Activated naive CD4-positive, alpha-beta T cell (primary cell): Measurements from ENCODE around the gene PET100.
"Not testable (repeated sequence)": the region's sequence is repeated elsewhere in the genome, so short reads cannot be mapped to it uniquely, and the experiment has no call there.

Experiments
- DNase-seq, 4 experiments: peaks; one replicate each; lab custom pipeline; 2025; lab: John Stamatoyannopoulos, UW

Gene PET100

DNA sequence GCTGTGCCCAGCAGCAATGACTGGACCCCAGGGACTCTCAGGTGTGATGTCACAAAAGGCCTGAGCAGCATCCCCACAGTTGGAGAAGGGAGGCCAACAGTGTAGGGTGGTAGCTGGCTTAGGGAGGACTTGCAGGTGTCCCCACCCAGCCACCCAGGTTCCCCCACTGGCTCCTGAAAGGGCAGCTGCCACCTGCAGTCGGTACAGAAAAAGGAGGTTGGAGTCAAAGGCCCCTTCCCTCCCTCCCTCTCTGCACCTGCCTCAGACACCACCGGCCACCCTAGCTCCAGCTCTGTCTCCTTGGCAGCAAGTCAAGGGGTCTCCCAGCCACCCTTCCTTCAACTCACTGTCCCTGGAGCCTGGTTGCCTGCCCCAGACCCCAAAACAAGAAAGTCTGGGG, 4.1 kb downstream of the PET100 start, which contains the start of gene PCP2:
Gene PCP2 (minus strand): TSS at position 22 of the 400 bp plus-strand sequence. CDS start 262 bp downstream, outside the sequence.
- DNase-seq: no peak

DNA sequence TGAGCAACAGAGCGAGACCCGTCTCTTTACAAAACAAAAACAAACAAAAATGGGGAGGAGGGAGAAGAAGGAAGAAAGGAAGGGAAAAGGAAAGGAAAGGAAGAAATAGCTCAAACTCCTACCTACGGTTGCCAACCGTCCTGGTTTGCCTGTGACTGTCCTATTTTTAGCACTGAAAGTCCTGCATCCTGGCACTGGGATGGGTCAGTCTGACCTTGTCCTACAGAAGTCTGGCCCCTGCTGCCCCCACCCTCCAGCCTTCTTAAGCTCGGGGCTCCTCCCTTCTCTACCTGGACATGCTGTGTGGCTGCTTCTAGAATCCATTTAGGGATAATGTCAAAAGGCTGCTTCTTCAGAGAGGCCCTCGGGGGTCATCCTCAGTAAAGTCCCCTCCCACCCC, 6.1 kb downstream of the PET100 start:
- DNase-seq: no peak

GRCh38 chr19:7636317-7636690, 6.7 kb downstream of the PET100 start:
- no peak for DNase-seq

DNA sequence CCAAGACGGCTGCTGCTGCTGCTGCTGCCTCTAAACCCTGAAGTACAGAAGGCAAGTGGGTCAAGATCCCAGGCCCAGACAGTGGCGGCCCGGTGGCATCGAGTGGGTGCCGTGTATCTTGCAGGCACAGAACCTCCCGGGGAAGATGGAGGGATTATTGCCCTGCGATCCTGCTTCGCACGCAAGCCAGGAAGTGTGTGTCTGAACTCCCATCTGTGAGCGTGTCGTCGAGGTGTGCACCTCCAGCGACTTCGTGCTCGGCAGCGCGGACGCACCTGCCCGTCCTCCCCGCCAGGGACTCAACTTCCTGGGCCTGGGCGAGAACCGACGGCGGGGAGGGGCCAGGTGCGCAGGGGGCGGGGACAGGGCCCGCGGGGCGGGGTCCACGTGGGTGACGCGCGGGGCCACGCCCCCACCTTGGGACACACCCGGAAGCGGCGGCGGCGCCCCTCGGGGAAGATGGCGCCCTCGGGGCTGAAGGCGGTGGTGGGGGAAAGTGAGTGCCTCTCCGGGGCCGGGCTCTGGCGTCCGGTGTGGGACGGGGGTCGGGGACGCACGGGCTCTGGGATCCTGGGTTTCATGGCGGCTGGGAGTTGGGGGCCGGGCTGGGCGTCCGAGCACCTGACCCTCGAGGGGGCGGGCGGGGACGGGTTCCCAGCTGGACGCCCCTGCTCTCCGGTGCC, 7.2 kb downstream of the PET100 start, which contains the start of gene STXBP2:
Gene STXBP2 (plus strand): TSS at position 420 of the 683 bp plus-strand sequence. CDS start 40 bp downstream, at position 460.
- peak; percentile 79 to 95 (median 88) for DNase-seq

- DNase-seq: no peak
Measured at GRCh38 chr19:7637374-7638256, 8.0 kb downstream of the PET100 start.

GRCh38 chr19:7638802-7639465, 9.3 kb downstream of the PET100 start:
- DNase-seq: no peak

DNA sequence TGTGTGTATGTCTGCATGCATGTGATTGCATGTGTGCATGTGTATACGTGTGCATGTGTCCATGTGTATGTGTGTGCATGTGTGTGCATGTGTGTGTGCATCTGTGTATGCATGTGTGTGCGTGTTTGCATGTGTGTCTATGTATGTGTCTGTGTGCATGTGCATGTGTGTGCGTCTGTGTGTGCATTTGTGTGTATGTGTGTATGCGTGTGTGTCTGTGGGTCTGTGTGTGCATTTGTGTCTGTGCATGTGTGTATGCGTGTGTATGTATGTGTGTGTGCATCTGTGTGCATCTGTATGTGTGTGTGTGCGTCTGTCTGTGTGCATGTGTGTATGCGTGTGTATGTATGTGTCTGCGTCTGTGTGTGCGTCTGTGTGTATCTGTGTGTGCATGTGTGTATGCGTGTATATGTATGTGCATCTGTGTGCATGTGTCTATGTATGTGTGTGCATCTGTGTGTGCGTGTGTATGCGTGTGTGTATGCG, 10.3 kb downstream of the PET100 start:
- no peak for DNase-seq

DNA sequence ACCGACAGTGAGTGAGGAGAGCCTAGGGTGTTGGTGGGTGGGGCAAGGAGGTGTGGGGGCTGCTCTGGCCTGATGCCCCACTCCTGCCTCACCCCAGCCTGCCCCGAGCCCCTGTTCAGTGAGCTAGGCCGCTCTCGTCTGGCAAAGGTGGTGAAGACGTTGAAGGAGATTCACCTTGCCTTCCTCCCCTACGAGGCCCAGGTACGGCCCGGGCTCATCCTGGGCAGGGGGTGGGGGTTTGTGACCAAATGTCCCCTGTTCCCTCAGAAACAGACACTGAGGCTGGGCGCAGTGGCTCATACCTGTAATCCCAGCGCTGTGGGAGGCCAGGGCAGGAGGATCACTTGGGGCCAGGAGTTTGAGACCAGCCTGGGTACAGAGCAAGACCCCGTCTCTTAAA, 11.2 kb downstream of the PET100 start:
- DNase-seq: no peak

- DNase-seq: no peak
Measured at GRCh38 chr19:7641290-7642276, 12.0 kb downstream of the PET100 start.

DNA sequence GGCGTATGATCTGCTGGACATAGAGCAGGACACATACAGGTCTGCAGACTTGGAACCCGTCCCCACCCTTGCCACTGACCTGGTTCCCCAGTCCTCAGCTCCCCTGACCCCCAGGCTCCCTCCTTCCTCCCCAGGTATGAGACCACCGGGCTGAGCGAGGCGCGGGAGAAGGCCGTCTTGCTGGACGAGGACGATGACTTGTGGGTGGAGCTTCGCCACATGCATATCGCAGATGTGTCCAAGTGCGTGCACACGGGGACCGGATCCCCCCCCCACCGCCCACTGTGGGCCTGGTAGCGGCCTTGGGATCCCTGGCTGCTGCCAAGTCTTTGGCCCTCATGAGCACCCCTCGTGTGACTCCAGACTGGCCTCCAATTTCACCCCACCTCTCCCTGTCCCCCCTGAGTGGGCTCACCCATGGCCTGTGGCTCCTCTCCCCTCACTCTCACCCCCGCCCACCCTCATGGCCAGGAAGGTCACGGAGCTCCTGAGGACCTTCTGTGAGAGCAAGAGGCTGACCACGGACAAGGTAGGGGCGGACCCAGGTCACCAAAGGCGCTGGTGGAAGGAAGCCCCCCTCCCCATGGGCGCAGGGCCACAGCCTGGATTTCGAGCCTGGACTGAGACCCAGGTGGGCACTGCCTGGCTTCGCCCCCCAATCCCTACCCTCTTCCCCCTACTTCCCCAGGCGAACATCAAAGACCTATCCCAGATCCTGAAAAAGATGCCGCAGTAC, 12.9 kb downstream of the PET100 start:
- no peak for DNase-seq

DNA sequence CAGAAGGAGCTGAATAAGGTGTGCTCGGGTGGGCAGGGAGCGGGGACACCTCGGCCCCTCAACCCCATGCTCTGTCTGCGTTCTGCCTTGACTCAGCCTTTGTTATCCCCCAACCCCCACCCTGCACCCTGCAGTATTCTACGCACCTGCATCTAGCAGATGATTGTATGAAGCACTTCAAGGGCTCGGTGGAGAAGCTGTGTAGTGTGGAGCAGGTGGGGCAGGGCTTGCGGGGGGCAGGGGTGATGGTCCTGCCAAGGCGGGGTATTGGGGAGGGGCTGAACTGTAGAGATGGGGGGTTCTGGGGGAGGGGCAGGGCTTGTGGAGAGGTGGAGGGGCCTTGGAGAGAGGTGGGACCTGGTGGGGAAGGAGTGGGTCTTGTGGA, 13.4 kb downstream of the PET100 start:
- no peak for DNase-seq

DNA sequence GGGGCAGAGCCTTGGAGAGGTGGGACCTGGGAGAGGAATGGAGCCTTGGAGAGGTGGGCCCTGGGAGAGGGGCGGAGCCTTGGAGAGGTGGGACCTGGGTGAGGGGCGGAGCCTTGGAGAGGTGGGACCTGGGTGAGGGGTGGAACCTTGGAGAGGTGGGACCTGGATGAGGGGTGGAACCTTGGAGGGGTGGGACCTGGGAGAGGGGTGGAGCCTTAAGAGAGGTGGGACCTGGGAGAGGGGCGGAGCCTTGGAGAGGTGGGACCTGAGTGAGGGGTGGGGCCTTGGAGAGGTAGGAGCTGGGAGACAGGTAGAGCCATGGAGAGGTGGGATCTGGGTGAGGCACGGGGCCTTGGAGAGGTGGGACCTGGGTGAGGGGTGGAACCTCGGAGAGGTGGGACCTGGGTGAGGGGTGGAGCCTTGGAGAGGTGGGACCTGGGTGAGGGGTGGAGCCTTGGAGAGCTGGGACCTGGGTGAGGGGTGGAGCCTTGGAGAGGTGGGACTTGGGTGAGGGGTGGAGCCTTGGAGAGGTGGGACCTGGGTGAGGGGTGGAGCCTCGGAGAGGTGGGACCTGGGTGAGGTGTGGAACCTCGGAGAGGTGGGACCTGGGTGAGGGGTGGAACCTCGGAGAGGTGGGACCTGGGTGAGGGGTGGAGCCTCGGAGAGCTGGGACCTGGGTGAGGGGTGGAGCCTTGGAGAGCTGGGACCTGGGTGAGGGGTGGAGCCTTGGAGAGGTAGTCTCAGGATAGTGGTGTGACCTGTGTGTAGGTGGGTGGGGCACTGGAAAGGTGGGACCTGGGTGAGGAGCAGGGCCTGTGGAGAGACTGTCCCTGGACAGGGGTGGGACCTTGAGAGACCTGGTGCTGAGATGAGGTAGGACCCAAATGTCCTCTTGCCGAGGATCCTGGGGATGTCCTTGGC, 14.3 kb downstream of the PET100 start:
- DNase-seq: not testable (repeated sequence)

GRCh38 chr19:7644550-7644877, 14.9 kb downstream of the PET100 start:
- no peak for DNase-seq

DNA sequence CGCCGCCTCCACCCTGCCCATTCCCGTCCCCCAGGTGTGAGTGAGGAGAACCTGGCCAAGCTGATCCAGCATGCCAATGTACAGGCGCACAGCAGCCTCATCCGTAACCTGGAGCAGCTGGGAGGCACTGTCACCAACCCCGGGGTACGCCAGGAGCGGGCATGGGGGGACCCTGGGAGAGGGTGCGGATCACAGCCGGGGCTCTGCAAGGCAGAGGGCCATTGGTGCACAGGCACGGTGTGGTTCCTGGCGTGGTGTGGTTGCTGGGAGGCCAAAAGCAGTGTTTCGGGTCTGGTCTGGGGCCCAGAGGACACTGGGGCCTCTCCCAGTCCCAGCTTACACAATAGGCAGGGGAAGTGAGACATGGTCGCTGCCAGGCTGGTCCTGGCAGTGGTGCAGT, 15.6 kb downstream of the PET100 start:
- no peak for DNase-seq

DNA sequence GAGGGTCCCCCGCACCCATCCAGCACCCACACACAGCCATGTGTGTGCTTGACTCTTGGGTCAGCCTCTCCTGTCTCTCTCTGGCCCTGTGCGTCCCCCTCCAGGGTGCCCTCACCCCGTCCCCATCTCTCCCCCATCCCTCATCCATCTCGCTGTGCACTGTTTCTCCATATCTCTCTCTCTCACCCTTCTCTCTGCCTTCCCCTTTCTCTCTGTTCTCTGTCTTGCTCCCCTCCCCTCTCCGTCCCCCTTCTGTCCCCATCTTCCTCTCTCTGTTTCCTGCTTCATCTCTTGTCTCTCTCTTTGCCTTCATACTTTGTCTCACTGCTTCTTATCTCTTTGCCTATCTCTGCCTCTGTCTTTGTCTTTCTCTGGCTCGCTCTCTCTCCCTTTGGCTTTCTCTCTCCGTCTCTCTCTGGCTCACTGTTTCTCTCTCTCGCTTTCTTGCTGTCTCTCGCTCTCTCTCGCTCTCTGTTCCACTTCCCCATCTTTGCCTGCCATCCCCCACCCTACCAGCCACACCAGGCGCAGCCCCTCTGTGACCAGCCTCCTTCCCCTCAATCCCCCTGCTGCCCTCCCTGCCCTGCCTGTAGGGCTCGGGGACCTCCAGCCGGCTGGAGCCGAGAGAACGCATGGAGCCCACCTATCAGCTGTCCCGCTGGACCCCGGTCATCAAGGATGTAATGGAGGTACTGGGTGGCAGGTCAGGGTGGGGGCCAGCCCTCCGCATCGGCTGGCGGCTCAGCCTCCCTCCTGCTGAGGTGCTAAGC, 16.2 kb downstream of the PET100 start:
- no peak for DNase-seq

GRCh38 chr19:7646426-7646700, 16.8 kb downstream of the PET100 start:
- no peak for DNase-seq

- no peak for DNase-seq
Measured at GRCh38 chr19:7647156-7647555, 17.6 kb downstream of the PET100 start.

DNA sequence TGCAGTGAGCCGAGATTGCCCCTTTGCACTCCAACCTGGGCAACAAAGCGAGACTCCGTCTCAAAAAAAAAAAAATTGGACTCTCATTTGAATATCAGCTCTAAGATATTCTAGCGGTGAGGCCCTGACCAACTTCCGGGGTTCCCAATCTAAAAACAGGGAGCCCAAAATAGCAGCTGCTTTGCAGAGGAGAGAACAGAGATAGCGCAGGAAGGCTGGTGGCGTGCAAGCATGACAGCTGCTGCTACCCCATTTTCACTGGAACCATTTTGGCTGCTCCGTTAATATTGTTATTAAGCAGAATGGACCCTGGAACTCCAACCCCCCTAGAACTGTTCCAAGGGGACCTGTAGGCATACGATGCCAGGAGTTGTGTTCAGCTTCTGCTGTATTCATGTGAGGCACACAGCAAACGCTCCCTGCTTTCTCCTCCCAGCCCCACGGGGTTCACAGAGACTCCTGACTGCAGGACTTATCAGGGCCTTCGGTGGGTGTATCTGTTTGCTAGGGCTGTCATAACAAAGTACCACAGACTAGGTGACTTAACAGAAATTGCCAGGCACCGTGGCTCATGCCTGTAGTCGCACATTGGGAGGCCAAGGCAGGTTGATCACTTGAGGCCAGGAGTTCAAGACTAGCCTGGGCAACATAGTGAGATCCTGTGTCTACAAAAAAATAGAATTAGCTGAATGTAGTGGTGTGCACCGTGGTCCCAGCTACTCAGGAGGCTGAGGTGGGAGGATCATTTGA, 18.8 kb downstream of the PET100 start:
- no peak for DNase-seq
